HG03064 (cell line): Measurements from ENCODE around the gene CCDC201.

ENCODE experiments used
- ATAC-seq: cut with Tn5 transposase; IDR thresholded peaks from one replicate; pipeline ENCODE4 v1.9.1; 2021; ENCODE audit warnings: low read depth; ENCODE audit not compliant: unreplicated experiment

CCDC201 gene, protein sequence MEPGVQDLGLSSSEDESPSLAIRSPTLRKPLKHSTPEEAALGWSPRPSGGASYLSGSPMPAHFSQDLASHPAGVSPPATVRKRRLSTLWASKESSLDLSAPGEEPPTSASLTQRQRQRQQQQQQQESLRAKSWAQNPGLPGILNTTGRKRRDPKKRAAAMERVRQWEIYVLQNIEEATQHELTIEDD

DNA sequence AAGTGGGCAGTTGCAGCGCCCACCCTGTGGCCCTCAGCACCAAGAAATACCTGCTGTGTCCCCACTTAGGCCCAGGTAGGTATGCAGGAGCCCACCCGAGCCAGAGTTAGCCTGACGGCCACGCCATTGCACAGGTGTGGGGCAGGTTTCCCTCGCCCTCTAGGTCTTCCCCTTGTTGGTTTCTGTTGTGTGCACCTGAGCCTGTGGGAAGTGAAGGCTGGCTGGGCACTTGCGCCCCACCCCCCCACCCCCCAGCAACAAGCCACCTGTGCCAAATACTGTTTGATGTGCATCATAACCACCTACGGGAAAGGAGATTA is at the start of gene CCDC201:
Gene CCDC201, minus strand, starts transcription at position 48 of the 320 bp plus-strand sequence. CDS start 75 bp downstream, outside the sequence.
- ATAC-seq, result no peak

DNA sequence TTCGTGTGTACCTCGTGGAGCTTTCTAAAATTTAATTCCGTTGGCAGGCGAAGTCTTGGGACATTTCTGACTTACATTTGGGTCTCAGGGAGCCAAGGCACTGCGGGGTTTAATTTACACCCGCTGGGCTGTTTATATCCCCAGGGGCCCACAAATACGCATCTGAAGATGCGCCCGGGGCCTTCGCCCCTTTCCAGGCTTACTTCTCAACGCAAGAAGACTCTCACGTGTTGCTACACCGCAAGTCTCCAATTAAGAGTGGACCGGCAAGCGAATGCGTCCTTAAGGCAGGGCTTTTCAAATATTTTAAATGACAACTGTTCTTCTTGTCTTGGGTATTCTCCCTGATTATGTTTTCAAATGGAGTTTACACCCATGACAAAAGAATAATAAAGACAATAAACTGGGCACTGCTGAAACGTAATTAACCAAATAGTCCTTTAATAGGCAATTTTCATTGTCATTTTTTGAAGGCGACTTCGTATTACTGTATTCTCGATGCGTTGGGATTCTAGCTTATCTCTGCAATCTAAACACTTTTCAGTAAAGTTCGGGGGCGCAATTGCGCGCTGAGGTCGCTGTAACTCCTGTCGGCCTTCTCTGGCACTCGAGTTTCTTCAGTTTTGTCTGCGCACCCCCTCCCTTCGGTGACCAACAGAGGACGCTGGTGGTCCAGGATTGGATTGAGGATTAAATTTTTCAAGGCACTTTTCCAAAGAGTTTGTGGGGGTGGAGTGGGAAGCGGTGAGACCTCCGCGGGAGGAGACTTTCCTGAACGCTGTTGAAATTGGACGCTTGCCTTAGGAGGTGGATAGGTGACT is 49.0 kb upstream of the CCDC201 start:
- ATAC-seq, result no peak

DNA sequence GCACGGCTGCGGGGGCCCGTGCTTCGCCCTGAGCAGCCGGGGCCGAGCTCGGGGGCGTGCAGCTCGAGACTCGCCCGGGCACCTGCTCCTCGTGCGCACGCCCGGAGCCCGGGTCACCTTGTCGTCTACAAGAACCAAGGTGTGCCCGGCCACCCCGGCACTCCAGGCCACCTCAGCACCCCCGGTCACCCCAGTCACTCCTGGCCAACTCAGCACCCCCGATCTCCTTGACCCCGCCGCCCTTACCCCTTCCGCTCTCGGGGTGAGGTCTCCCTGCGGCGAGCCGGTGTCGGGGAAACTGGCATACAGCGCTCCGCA is 48.5 kb upstream of the CCDC201 start:
- ATAC-seq, result no peak

DNA sequence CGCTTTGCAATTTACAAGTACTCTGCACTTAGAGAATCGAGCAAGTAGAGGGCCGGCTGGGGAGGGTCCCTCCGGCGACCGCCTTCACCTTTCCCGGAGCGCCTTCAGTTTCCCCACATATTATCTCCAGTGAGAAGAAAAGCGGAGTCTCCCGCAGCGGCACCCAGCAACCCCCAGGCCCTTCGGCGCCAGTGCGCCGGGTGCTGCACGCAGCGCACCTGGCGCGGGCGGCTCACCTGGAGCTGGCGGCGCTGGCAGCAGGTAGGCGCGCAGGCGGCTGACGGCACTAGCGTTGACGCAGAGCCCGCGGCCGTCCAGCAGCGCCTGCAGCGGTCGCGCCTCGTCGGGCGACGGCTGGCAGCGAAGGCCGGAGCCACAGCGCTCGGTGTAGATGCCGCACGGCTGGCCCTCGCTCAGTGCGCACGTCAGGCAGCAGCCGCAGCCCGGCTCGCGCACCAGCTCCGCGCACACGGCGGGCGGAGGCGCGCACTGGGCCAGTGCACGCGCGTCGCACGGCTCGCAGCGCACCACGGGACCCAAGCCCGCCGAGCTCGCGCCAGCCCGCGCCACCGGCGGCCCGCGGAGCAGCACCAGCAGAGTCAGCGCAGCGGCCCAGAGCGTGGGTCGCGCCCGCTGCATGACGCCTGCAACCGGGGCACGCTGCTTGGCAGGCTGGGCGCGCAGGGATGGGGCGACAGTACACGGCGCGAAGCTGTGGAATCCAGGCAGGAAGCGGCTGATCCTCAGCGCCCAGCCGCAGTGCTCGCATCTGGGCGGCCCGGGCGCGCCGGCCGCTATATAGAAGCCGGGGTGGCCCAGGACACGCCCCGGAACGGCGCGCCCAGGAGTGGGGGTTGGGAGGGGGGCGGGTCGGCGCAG is 47.9 kb upstream of the CCDC201 start, which contains the start of gene IGFBP3:
Gene IGFBP3, minus strand, starts transcription at position 771 of the 879 bp plus-strand sequence. Its CDS starts 132 bp downstream, at position 639.
- ATAC-seq, result no peak

DNA sequence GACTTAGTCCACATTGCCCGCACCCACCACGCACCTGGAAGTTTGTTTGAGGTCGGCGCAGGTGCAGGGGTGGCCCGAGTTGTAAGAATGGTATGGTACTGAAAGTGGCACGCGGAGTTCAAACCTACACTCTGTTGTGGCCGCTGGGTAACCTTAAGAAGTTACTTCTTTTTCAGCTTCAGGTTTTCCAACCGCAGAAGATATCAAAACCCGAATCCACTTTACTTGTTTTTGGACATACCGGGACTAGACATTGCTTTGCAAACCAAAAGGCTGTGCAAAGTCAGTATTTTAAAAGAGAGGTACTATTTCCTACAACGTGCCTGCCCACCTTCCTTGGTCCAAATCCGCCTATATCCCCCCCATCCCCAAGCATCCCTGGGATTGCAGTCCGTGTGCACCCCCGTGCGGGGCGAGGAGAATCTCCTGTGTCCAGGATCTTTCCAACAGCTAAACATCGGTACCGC is 47.1 kb upstream of the CCDC201 start:
- no peak for ATAC-seq

DNA sequence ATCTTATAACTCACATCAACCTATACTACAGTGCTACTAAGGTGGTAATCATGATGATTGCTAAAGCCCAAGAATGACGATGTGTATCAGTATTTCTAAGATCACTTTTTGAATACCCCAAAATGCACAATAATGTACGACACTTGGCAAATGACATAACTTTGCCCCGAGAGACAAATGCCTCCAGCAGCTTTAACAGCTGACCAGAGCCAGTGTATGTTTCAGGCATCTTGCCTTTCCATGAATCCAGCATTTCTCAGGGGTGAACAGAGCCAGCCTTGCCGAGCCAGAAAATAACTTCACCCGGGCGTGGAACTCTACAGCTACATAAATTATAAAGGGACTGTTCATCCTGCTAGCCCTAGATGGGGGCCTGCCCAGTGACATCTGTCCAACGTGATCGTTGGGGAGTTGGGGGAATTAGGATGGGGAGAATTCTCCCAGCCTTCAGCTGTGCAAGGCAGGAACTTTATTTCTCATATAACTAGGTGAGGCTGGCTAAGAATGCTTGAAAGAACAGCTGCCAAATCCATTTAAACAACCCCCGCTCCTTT is 46.4 kb upstream of the CCDC201 start:
- ATAC-seq, result no peak

DNA sequence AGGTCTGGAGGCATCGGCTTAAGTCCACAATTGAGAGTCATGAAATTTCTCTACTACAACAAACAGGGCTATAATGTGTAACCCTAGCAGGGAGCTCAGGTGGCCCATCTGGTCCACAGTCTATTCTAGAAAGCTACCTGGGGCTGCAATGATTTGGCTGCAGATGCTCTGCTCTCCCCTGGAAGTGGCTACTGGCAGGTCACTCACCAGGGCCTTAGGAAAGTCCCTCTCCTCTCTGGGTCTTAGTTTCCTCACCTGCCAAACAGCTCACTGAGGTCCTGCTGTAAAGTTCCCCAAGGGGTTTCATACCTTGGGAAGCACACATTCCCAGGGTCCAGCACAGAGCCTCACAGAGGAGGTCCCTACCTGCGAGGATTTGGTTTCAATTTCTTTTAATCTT is 45.7 kb upstream of the CCDC201 start:
- no peak for ATAC-seq

DNA sequence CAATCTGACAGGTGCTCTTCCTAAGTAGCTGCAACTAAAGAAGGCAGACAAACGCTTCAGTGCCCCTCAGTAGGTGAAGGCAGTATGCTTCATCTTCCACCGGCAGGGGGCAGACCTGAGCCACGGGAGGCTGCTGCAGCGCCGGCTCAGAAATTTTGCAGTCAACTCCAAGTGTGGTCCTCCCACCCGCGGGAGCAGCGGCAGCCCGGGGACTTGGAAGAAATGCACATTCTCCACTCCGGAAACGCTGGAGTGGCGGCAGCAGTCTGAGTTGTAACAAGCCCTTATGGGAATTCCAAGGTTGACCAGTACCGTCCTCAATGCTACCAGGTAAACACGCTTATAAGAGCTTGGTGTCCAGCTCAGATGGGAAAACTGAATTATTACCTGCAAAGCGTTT is 44.8 kb upstream of the CCDC201 start:
- peak; percentile 67 for ATAC-seq

DNA sequence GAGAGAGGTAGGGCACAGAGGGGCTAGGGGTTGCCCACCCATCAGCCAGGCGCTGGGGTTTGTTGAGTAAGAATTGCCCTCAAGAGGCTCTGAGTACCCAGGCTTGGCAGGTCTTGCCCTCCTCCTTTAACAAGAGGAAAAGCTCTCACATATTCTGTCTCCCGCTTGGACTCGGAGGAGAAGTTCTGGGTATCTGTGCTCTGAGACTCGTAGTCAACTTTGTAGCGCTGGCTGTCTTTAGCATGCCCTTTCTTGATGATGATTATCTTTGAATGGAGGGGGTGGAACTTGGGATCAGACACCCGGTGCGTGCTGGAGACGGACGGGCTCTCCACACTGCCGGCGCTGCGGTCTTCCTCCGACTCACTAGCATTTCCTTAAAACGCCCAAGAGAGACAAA is 44.2 kb upstream of the CCDC201 start:
- no peak for ATAC-seq

DNA sequence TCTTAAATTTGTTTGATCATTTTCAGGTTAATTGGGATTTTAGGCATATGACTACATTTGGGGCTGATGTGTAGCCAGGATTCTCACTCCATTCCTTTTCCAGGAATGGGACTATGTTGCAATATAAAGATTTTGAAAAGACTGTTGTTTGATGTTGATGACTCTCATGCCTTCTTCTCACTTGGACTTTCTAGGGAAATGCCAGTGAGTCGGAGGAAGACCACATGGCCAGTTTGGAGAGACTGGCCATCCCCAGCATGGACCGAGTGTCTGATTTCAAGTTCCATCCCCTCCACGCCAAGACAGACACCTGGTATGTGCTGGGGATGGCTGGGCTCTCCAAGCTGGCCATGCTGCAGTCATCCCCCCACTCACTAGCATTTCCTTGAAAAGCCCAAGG is 42.7 kb upstream of the CCDC201 start:
- ATAC-seq, result no peak

DNA sequence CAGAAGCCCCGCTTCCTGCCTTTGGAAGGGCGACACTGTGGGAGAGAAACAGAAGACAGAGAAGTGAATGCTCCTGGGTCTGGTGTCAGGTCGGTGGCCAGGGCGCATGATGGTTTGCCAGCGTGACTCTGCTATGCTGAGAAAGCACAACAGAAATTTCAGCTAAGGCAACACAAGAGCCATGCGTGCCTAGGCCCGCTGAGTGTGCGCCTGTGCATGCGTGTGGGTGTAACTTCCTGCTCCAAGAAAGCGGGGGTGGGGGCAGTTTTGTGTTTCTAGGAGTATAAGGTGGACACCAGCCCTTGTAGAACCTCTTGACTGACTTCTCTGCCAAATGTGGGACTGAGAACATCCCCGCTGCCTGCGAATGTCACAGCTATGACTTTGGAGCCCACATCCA is 42.0 kb upstream of the CCDC201 start:
- no peak for ATAC-seq

DNA sequence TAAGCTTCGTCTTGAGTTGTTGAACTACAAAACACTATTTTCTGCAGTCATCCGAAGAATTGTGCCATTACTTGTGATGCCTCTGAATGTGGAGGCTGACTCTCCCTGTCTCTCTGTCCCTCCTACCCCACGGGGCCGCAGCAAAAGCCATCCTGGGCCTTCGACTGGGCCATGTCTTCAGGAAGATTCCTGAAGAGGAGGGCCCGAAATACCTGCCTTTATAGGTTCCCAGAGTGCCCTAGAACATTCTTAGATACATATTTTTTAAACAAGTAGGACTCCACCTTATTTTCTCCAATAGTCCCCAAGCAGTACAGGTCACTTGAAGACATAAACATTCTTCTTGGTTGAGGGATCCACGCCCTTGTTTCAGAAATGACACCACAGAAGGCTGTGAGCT is 40.1 kb upstream of the CCDC201 start:
- ATAC-seq, result no peak

DNA sequence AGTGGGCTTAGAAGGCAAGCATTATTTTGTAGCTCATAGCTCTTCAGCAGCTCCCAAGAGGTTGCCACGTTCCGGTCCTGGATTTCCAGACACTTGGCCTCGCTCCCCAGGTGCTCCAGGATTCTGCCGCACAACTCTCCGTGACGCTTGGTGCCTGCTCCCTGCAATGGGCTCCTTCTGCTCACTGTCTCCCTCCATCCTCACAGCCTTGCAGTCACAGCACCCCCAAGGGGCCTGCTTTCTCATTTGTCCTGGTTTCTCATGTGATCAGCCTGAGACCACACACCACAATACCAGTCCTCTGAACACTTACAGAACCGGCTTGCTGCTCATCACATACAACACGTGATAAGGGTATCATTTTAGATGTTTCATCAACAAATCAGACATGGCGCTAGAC is 38.4 kb upstream of the CCDC201 start:
- no peak for ATAC-seq

DNA sequence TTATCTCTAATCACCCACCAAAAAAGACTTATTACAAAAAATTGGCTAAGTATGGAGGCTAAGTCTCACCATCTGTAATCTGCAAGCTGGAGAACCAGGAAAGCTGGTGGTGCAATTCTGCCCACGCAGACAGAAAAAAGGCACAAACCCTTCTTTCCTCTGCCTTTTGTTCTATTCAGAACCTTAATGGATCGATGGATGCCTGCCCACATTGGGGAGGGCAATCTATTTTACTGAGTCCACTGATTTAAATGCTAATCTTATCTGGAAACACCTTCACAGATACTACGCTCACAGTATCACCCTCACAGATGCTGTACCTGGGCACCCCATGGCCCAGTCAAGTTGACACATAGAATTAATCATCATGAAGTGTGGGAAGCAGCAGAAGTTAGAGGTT is 38.0 kb upstream of the CCDC201 start:
- no peak for ATAC-seq

DNA sequence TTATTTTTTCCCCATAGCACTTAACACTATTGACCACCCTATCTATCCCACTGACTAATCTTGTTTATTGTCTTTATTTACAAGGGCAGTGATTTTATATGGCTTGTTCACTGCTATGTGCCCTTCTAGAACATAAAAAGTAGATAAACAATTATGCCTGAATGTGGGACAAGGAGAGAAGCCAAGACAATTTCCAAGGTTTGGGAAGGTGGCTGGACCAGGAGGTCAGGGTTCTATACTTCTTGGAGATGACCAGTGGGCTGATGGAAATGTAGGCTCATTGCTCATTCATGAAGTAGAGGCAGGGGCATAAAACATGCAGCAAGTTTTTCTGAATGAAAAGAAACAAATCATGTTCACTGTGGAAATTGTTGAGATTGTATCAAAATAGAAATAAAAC is 36.7 kb upstream of the CCDC201 start:
- ATAC-seq, result no peak

DNA sequence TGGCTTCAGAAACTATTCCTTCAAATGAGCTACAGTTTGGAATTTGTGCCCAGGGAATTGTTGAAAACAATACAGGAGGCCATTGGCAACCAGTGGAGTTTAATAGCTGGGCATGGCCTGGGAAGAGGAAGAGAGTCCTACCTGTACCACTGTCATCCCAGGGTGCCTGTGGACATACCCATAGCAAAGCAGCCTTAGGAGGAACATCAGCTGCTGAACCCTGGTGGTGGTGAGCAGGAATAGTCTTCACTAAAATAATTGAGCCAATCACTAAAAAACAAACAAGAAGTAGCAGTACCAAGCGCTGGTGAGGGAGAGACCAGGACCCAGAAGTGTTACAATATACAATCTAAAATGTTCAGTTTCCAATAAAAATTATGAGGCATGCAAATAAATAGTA is 29.9 kb upstream of the CCDC201 start:
- ATAC-seq, result no peak

DNA sequence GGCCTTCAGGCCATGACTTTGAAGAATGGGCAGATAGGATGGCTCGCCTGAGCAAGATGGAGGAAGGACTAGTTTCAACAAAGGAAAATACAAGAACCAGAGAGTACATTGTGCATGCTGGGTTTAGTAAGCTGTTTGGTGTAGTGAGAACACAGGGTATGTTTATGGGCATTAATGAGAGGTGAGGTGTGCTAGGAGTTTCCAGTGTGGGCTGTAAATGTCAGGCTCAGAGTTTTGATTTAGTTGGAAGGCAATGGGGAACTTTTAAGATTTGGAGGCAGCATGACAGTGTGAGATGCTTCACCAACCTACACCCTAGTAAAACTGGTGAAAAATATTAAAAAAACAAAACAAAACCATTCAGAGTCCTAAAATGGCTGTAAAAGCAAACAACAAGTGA is 28.7 kb upstream of the CCDC201 start:
- no peak for ATAC-seq

DNA sequence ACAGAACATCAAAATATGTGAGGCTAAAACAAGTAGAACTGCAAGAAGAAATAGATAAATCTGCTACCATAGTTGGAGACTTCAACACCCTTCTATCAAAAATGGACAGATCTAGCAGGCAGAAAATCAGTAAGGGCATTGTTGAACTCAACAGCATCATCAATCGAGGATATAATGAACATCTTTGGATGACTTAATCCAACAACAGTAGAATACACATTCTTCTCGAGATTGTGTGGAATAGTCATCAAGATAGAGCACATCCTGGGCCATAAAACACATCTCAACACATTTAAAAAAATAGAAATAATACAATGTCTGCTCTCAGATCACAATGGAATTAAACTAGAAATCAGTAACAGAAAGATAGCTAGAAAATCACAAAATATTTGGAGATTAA is 25.3 kb upstream of the CCDC201 start:
- ATAC-seq, result no peak

DNA sequence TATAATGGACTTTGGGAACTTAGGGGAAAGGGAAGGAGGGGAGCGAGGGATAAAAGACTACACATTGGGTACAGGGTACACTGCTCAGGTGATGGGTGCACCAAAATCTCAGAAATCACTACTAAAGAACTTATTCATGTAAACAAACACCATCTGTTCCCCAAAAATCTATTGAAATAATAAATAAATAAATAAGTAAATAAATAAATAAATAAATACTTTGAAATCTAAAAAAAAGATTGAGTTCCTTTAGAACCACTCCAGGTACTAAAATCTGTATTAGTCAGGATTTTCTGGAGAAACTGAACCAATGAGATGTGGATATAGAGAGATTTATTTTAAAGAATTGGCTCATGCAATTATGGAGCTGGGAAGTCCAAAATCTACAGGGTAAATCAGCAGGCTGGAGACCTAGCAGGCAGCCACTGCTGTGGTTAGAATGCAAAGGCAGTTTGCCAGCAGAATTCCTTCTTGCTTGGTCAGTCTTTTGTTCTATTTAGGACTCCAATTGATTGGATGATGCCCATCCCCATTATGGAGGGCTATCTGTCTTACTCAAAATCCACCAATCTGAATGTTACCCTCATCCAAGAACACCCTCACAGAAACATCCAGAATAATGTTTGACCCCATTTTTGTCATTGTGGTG is 24.3 kb upstream of the CCDC201 start:
- ATAC-seq, result no peak

DNA sequence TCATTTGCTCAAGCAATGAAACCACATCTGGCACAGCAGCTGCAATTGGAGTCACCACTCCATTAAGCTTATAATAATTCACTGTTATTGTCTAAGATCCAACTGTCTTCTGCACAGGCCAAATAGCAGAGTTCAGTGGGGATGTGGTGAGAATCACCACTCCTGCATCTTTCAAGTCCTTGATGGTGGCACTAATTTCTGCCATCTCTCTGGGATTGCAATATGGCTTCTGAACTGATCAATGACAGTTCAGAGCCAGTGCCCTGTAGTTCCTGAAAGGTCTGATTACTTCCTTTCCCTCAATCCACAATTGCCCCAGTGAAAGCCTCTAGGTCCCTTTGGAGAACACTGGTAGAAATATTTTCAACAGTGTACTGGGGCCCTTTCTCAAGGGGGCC is 21.8 kb upstream of the CCDC201 start:
- ATAC-seq, result no peak
